ENCODE measurements around the gene RPL12. TPM values are rescaled to one million over a fixed set of nuclear protein-coding genes. Genes with fewer than 3 reads are reported as not detected.
"Not testable (repeated sequence)": the region's sequence is repeated elsewhere in the genome, so short reads cannot be mapped to it uniquely, and the experiment has no call there.

RPL12 gene
- total RNA-seq, 3 donors from 2014 or later (not counting 1 experiment from before 2014, with no cell fraction given), result 561 to 770 (median 724) TPM

DNA sequence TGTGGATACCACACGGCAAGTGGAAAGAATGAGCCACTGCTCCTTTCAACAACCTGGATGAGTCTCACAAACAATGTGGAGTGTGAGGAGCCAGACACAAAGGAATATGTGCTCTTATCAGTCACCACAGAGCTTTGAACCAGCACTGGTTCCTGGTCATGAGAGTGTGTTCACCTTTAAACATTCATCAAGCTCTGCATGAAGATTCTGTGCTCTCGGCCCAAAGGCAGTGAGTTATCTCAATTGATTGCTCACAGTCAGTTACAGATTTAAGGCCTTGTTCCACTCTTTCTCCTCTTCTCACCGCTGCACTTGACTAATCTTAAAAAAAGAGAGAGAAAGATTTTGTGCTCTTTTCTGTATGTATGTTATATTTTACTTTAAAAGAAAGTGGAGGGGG lies 19.5 kb upstream of the RPL12 start:
- DNase-seq, result no peak

GRCh38 chr9:127467621-127468020 lies 16.4 kb upstream of the RPL12 start:
- Mint-ChIP-seq H3K4me1 (no peaks in the 10 kb centered on the region), H3K9me3 (no peaks in the 10 kb centered on the region), H3K36me3 (peaks cover 7% of the 10 kb centered on the region), H3K27ac (no peak overlapping the region), H3K4me3 (no peak overlapping the region), H3K27me3 (ENCODE audit: low read depth in 2 of 2) (no peaks in the 10 kb centered on the region)
- Histone ChIP-seq H3K27me3 (ENCODE audit: control insufficient read depth, insufficient read depth, low read length) (no peaks in the 10 kb centered on the region), H3K36me3 (ENCODE audit: control insufficient read depth, insufficient read depth, low read length) (peaks cover 6% of the 10 kb centered on the region), H3K4me3 (ENCODE audit: low read length) (no peak overlapping the region), H3K4me1 (ENCODE audit: control insufficient read depth, insufficient read depth, low read length) (no peaks in the 10 kb centered on the region), H3K9me3 (ENCODE audit: control insufficient read depth, insufficient read depth, low read length) (no peaks in the 10 kb centered on the region), H3K27ac (ENCODE audit: low read length) (no peak overlapping the region)
- TF ChIP-seq, protein P1, sequence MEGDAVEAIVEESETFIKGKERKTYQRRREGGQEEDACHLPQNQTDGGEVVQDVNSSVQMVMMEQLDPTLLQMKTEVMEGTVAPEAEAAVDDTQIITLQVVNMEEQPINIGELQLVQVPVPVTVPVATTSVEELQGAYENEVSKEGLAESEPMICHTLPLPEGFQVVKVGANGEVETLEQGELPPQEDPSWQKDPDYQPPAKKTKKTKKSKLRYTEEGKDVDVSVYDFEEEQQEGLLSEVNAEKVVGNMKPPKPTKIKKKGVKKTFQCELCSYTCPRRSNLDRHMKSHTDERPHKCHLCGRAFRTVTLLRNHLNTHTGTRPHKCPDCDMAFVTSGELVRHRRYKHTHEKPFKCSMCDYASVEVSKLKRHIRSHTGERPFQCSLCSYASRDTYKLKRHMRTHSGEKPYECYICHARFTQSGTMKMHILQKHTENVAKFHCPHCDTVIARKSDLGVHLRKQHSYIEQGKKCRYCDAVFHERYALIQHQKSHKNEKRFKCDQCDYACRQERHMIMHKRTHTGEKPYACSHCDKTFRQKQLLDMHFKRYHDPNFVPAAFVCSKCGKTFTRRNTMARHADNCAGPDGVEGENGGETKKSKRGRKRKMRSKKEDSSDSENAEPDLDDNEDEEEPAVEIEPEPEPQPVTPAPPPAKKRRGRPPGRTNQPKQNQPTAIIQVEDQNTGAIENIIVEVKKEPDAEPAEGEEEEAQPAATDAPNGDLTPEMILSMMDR (IDR thresholded peaks at IDR 0.05), result no peak
- intact Hi-C loops (cut with micrococcal nuclease), result no loop called here
- DNase-seq (no peak), ATAC-seq (no peak)
- WGBS (ENCODE audit: insufficient coverage), result 97% methylated on average over 14 of the region's 14 CpGs

More for the DNA sequence above, 19.5 kb upstream of the RPL12 start:
- no peaks in the 10 kb centered on the region for H3K9me3 ChIP-seq (ENCODE audit: control insufficient read depth, insufficient read depth, low read length)
- 100% methylated on average over 2 of the region's 3 CpGs for WGBS (ENCODE audit: insufficient coverage)
- H3K27ac ChIP-seq (ENCODE audit: low read length), result no peak overlapping the region
- intact Hi-C loops (cut with micrococcal nuclease), result no loop called here
- H3K4me3 Mint-ChIP-seq, result no peak overlapping the region
- H3K27me3 Mint-ChIP-seq (ENCODE audit: low read depth in 2 of 2), result no peaks in the 10 kb centered on the region
- peaks cover 2% of the 10 kb centered on the region for H3K36me3 ChIP-seq (ENCODE audit: control insufficient read depth, insufficient read depth, low read length)
- peaks cover 12% of the 10 kb centered on the region for H3K36me3 Mint-ChIP-seq
- H3K9me3 Mint-ChIP-seq, result no peaks in the 10 kb centered on the region
- no peaks in the 10 kb centered on the region for H3K4me1 Mint-ChIP-seq
- no peaks in the 10 kb centered on the region for H3K27me3 ChIP-seq (ENCODE audit: control insufficient read depth, insufficient read depth, low read length)
- no peak for ATAC-seq
- H3K4me1 ChIP-seq (ENCODE audit: control insufficient read depth, insufficient read depth, low read length), result no peaks in the 10 kb centered on the region
- no peak overlapping the region for H3K4me3 ChIP-seq (ENCODE audit: low read length)
- TF ChIP-seq, protein P1 (IDR thresholded peaks at IDR 0.05), result no peak
- H3K27ac Mint-ChIP-seq, result no peak overlapping the region

GRCh38 chr9:127466407-127466917 lies 15.3 kb upstream of the RPL12 start:
- 94% methylated on average over 3 of the region's 5 CpGs for WGBS (ENCODE audit: insufficient coverage)
- H3K9me3 Mint-ChIP-seq; H3K27me3 ChIP-seq (ENCODE audit: control insufficient read depth, insufficient read depth, low read length); H3K4me3 ChIP-seq (ENCODE audit: low read length); H3K27ac Mint-ChIP-seq; H3K4me1 Mint-ChIP-seq; H3K4me1 ChIP-seq (ENCODE audit: control insufficient read depth, insufficient read depth, low read length); ATAC-seq; H3K9me3 ChIP-seq (ENCODE audit: control insufficient read depth, insufficient read depth, low read length); H3K27me3 Mint-ChIP-seq (ENCODE audit: low read depth in 2 of 2); H3K36me3 Mint-ChIP-seq; H3K27ac ChIP-seq (ENCODE audit: low read length); H3K4me3 Mint-ChIP-seq; intact Hi-C loops (cut with micrococcal nuclease); DNase-seq: not testable (repeated sequence)
- peaks cover 18% of the 10 kb centered on the region for H3K36me3 ChIP-seq (ENCODE audit: control insufficient read depth, insufficient read depth, low read length)

GRCh38 chr9:127463911-127464310 lies 12.7 kb upstream of the RPL12 start:
- Histone ChIP-seq H3K9me3 (ENCODE audit: control insufficient read depth, insufficient read depth, low read length) (no peaks in the 10 kb centered on the region), H3K36me3 (ENCODE audit: control insufficient read depth, insufficient read depth, low read length) (peaks cover 28% of the 10 kb centered on the region), H3K4me3 (ENCODE audit: low read length) (no peak overlapping the region), H3K27me3 (ENCODE audit: control insufficient read depth, insufficient read depth, low read length) (no peaks in the 10 kb centered on the region), H3K27ac (ENCODE audit: low read length) (no peak overlapping the region), H3K4me1 (ENCODE audit: control insufficient read depth, insufficient read depth, low read length) (no peaks in the 10 kb centered on the region)
- peaks cover 7% of the 10 kb centered on the region for H3K36me3 Mint-ChIP-seq
- no peaks in the 10 kb centered on the region for H3K4me1 Mint-ChIP-seq
- H3K4me3 Mint-ChIP-seq, result no peak overlapping the region
- ATAC-seq (no peak), DNase-seq (no peak)
- no peak overlapping the region for H3K27ac Mint-ChIP-seq
- no peaks in the 10 kb centered on the region for H3K27me3 Mint-ChIP-seq (ENCODE audit: low read depth in 2 of 2)
- intact Hi-C loops (cut with micrococcal nuclease), result no loop called here
- TF ChIP-seq, protein P1 (IDR thresholded peaks at IDR 0.05), result no peak
- no peaks in the 10 kb centered on the region for H3K9me3 Mint-ChIP-seq
- 97% methylated on average over 7 of the region's 7 CpGs for WGBS (ENCODE audit: insufficient coverage)

All from natural killer cell (primary cell).